Endothelial cell of umbilical vein (primary cell): Measurements from ENCODE around the gene MRPS11.
A peak's percentile ranks its signal among the peaks of the same experiment; 100 is the strongest.

ENCODE experiments used
- CTCF ChIP-seq, 2 donors: IDR thresholded peaks; 1 replicate in 1 of 2; 2 replicates in 1 of 2; pipeline ENCODE4 v1.5.1; 2011; ENCODE audit warnings: low read length in 2 of 2, mild to moderate bottlenecking in 2 of 2, moderate library complexity in 2 of 2, control low read depth in 1 of 2, inconsistent platforms in 1 of 2, low read depth in 1 of 2; ENCODE audit not compliant: insufficient read depth in 1 of 2; ENCODE audit errors: extremely low read depth in 1 of 2
- FOS ChIP-seq: IDR thresholded peaks from 2 replicates; pipeline ENCODE4 v1.6.1; 2011; ENCODE audit warnings: mild to moderate bottlenecking, low read length, moderate library complexity, borderline replicate concordance; ENCODE audit not compliant: insufficient read depth
- MYC ChIP-seq: IDR thresholded peaks from one replicate; pipeline ENCODE4 v1.6.1; 2011; ENCODE audit warnings: mild to moderate bottlenecking, low read depth, low read length
- POLR2A ChIP-seq: IDR thresholded peaks from 2 replicates; pipeline ENCODE4 v1.6.1; 2012; ENCODE audit warnings: low read depth, mild to moderate bottlenecking, control low read depth, low read length

GRCh38 chr15:88467073-88467934 is at the start of gene MRPS11, which contains the start of gene MRPL46:
- no peak for TF ChIP-seq CTCF (IDR thresholded peaks at IDR 0.05; ENCODE audit: extremely low read depth in 1 of 2, insufficient read depth in 1 of 2, low read depth in 1 of 2, low read length in 2 of 2)
- TF ChIP-seq POLR2A, result peak; percentile 87
- TF ChIP-seq FOS, result no peak
- TF ChIP-seq MYC, result no peak
